HEK293 (cell line): Measurements from ENCODE around the gene JAZF1.

Source experiments
- FEZF1 ChIP-seq: fragments of 450-650 bp; formaldehyde crosslinking; IDR thresholded peaks from 2 replicates; pipeline ENCODE4 v1.5.1; 2016; ENCODE audit warnings: missing biosample characterization, missing genetic modification characterization
- HOXD13 ChIP-seq: sonication (generic); formaldehyde crosslinking; IDR thresholded peaks from 2 replicates; pipeline ENCODE4 v1.8.0; 2022; ENCODE audit warnings: missing genetic modification reagents, borderline replicate concordance
- IKZF3 ChIP-seq: fragments of 450-650 bp; IDR thresholded peaks from 2 replicates; pipeline ENCODE4 v1.5.0; 2018; ENCODE audit warnings: missing biosample characterization, mild to moderate bottlenecking, missing genetic modification characterization, moderate library complexity
- KLF16 ChIP-seq: fragments of 450-650 bp; formaldehyde crosslinking; IDR thresholded peaks from 2 replicates; pipeline ENCODE4 v1.5.1; 2017; ENCODE audit warnings: missing biosample characterization, missing genetic modification characterization
- SP7 ChIP-seq: fragments of 450-650 bp; formaldehyde crosslinking; IDR thresholded peaks from 2 replicates; pipeline ENCODE4 v1.5.1; 2016; ENCODE audit warnings: missing biosample characterization, missing genetic modification characterization
- YY1 ChIP-seq: fragments of 450-650 bp; formaldehyde crosslinking; IDR thresholded peaks from 2 replicates; pipeline ENCODE4 v1.5.1; 2018; ENCODE audit warnings: missing biosample characterization, missing genetic modification characterization
- ZBTB1 ChIP-seq: fragments of 450-650 bp; formaldehyde crosslinking; IDR thresholded peaks from 2 replicates; pipeline ENCODE4 v1.5.1; 2016; ENCODE audit warnings: missing biosample characterization, missing genetic modification characterization
- ZBTB17 ChIP-seq: fragments of 450-650 bp; formaldehyde crosslinking; IDR thresholded peaks from 2 replicates; pipeline ENCODE4 v1.5.1; 2016; ENCODE audit warnings: missing biosample characterization, missing genetic modification characterization
- ZBTB20 ChIP-seq: fragments of 450-650 bp; formaldehyde crosslinking; IDR thresholded peaks from 2 replicates; pipeline ENCODE4 v1.5.1; 2016; ENCODE audit warnings: missing biosample characterization, missing genetic modification characterization
- ZNF133 ChIP-seq: fragments of 450-650 bp; formaldehyde crosslinking; IDR thresholded peaks from 2 replicates; pipeline ENCODE4 v1.5.1; 2016; ENCODE audit warnings: missing biosample characterization, missing genetic modification characterization
- ZNF169 ChIP-seq: fragments of 450-650 bp; formaldehyde crosslinking; IDR thresholded peaks from 2 replicates; pipeline ENCODE4 v1.5.1; 2016; ENCODE audit warnings: missing biosample characterization, missing genetic modification characterization
- ZNF174 ChIP-seq: fragments of 450-650 bp; formaldehyde crosslinking; IDR thresholded peaks from 2 replicates; pipeline ENCODE4 v1.5.0; 2017; ENCODE audit warnings: missing biosample characterization, mild to moderate bottlenecking, missing genetic modification characterization
- ZNF18 ChIP-seq: fragments of 450-650 bp; formaldehyde crosslinking; IDR thresholded peaks from 2 replicates; pipeline ENCODE4 v1.5.1; 2016; ENCODE audit warnings: missing biosample characterization, missing genetic modification characterization
- ZNF211 ChIP-seq: fragments of 450-650 bp; formaldehyde crosslinking; IDR thresholded peaks from 2 replicates; pipeline ENCODE4 v1.5.1; 2016; ENCODE audit warnings: low read depth, missing biosample characterization, missing genetic modification characterization
- ZNF214 ChIP-seq: fragments of 450-650 bp; formaldehyde crosslinking; IDR thresholded peaks from 2 replicates; pipeline ENCODE4 v1.5.1; 2017; ENCODE audit warnings: missing biosample characterization, mild to moderate bottlenecking, missing genetic modification characterization, borderline replicate concordance
- ZNF266 ChIP-seq: fragments of 450-650 bp; formaldehyde crosslinking; IDR thresholded peaks from 2 replicates; pipeline ENCODE4 v1.5.1; 2016; ENCODE audit warnings: missing biosample characterization, missing genetic modification characterization, low read depth
- ZNF302 ChIP-seq: fragments of 450-650 bp; formaldehyde crosslinking; IDR thresholded peaks from 2 replicates; pipeline ENCODE4 v1.5.1; 2016; ENCODE audit warnings: missing biosample characterization, missing genetic modification characterization, low read depth
- ZNF324 ChIP-seq: fragments of 450-650 bp; formaldehyde crosslinking; IDR thresholded peaks from 2 replicates; pipeline ENCODE4 v1.5.1; 2016; ENCODE audit warnings: missing biosample characterization, missing genetic modification characterization
- ZNF341 ChIP-seq: fragments of 450-650 bp; formaldehyde crosslinking; IDR thresholded peaks from 2 replicates; pipeline ENCODE4; 2016; ENCODE audit warnings: low read depth, missing biosample characterization, missing genetic modification characterization
- ZNF48 ChIP-seq: fragments of 450-650 bp; formaldehyde crosslinking; IDR thresholded peaks from 2 replicates; pipeline ENCODE4 v1.5.1; 2016; ENCODE audit warnings: missing biosample characterization, missing genetic modification characterization
- ZNF514 ChIP-seq: fragments of 450-650 bp; formaldehyde crosslinking; IDR thresholded peaks from 2 replicates; pipeline ENCODE4 v1.5.1; 2016; ENCODE audit warnings: missing biosample characterization, missing genetic modification characterization
- ZNF518A ChIP-seq: fragments of 450-650 bp; formaldehyde crosslinking; conservative IDR thresholded peaks from 2 replicates; pipeline ENCODE4 v1.5.1; 2016; ENCODE audit warnings: low read depth, missing biosample characterization, missing genetic modification characterization
- ZNF555 ChIP-seq: fragments of 450-650 bp; formaldehyde crosslinking; conservative IDR thresholded peaks from 2 replicates; pipeline ENCODE4 v1.5.1; 2017; ENCODE audit warnings: missing biosample characterization, mild to moderate bottlenecking, missing genetic modification characterization, inconsistent platforms
- ZNF558 ChIP-seq: fragments of 450-650 bp; formaldehyde crosslinking; IDR thresholded peaks from 2 replicates; pipeline ENCODE4 v1.5.1; 2016; ENCODE audit warnings: missing biosample characterization, missing genetic modification characterization
- ZNF658 ChIP-seq: fragments of 450-650 bp; formaldehyde crosslinking; IDR thresholded peaks from 2 replicates; pipeline ENCODE4; 2016; ENCODE audit warnings: missing biosample characterization, missing genetic modification characterization
- ZNF707 ChIP-seq: fragments of 450-650 bp; formaldehyde crosslinking; IDR thresholded peaks from 2 replicates; pipeline ENCODE4 v1.5.1; 2016; ENCODE audit warnings: missing biosample characterization, missing genetic modification characterization
- TF ChIP-seq, protein P1 (sequence below): fragments of 450-650 bp; formaldehyde crosslinking; IDR thresholded peaks from 2 replicates; pipeline ENCODE4 v1.5.1; 2017; ENCODE audit warnings: missing biosample characterization, missing genetic modification characterization
- TF ChIP-seq, protein P2 (sequence below): fragments of 450-650 bp; formaldehyde crosslinking; IDR thresholded peaks from 2 replicates; pipeline ENCODE4 v1.5.1; 2016; ENCODE audit warnings: missing biosample characterization, missing genetic modification characterization

The JAZF1 gene

DNA sequence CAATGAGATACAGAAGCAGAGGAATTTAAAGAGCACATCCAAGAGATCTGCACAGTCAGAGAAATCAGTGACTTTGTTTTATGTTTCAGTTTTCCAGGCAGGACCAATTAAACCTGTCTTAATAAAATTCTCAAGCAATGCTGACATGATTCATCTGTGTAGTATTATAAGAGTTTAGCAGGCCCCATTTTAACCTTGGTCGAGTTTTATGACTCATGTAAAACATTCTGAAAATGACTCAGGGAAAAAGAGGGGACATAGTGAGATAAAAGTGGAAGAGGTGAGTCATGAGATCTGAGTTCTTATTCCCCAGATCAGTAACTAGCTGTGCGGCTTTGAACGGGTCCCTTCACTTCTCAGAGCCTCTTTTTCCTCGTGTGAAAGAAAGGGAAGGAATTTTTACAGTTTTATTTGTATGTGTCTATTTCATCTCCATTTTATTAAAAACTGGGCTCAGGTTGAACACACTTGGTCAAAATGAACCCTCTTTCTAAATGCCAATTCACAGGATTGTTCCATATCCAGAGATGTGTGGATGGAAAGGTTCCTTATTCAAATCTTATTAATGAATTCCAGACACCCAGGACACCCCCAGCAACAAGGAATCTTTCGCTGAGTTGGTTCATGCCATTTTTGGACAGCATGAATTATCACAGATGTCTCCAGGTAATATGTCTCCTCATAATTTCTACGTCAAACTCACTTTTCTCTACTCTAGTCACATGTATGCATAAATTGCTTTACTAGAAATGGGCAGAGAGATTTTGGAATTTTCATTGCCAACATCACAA is 143.2 kb downstream of the JAZF1 start (continued):
- TF ChIP-seq ZNF514 (tag by site-specific recombination) (no peak), ZNF302 (tag by site-specific recombination) (no peak), ZNF48 (no peak), FEZF1 (tag by site-specific recombination) (no peak), YY1 (tag by site-specific recombination) (no peak), ZNF558 (peak; percentile 49; the same call in 1 of the 2 replicates), ZNF211 (no peak), IKZF3 (tag by site-specific recombination) (no peak), SP7 (tag by site-specific recombination) (peak; percentile 63; the same call in 1 of the 2 replicates), ZNF341 (tag by site-specific recombination) (no peak), ZNF214 (tag by site-specific recombination) (no peak), ZNF707 (tag by site-specific recombination) (no peak), KLF16 (tag by site-specific recombination) (no peak), ZBTB17 (tag by site-specific recombination) (peak; percentile 46; the same call in 1 of the 2 replicates), ZNF18 (tag by site-specific recombination) (no peak), ZNF555 (tag by site-specific recombination) (no peak), ZNF266 (tag by site-specific recombination) (no peak), ZNF518A (tag by site-specific recombination) (no peak), ZNF169 (tag by site-specific recombination) (no peak), ZNF174 (tag by site-specific recombination) (no peak), ZBTB1 (no peak), ZNF324 (tag by site-specific recombination) (no peak), ZNF133 (tag by site-specific recombination) (no peak), HOXD13 (no peak), ZNF658 (no peak), ZBTB20 (tag by site-specific recombination) (no peak)
- TF ChIP-seq, protein P1, sequence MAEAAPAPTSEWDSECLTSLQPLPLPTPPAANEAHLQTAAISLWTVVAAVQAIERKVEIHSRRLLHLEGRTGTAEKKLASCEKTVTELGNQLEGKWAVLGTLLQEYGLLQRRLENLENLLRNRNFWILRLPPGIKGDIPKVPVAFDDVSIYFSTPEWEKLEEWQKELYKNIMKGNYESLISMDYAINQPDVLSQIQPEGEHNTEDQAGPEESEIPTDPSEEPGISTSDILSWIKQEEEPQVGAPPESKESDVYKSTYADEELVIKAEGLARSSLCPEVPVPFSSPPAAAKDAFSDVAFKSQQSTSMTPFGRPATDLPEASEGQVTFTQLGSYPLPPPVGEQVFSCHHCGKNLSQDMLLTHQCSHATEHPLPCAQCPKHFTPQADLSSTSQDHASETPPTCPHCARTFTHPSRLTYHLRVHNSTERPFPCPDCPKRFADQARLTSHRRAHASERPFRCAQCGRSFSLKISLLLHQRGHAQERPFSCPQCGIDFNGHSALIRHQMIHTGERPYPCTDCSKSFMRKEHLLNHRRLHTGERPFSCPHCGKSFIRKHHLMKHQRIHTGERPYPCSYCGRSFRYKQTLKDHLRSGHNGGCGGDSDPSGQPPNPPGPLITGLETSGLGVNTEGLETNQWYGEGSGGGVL: peak; percentile 29; the same call in 1 of the 2 replicates
- TF ChIP-seq, protein P2, sequence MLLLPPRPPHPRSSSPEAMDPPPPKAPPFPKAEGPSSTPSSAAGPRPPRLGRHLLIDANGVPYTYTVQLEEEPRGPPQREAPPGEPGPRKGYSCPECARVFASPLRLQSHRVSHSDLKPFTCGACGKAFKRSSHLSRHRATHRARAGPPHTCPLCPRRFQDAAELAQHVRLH: no peak
